Neutrophil (primary cell): ENCODE measurements around the gene IL18RAP.

Experiments
- H3K27ac ChIP-seq: fragments of 200-600 bp; sonication (generic); 2 replicates; pipeline ENCODE4 v1.5.1; 2016; ENCODE audit warnings: mild to moderate bottlenecking, moderate library complexity
- H3K27me3 ChIP-seq: fragments of 200-600 bp; sonication (generic); 2 replicates; pipeline ENCODE4 v1.6.0; 2016; ENCODE audit warnings: mild to moderate bottlenecking
- H3K36me3 ChIP-seq: fragments of 200-600 bp; sonication (generic); 2 replicates; pipeline ENCODE4 v1.5.1; 2017
- H3K4me1 ChIP-seq, 2 experiments: fragments of 200-600 bp in 1 of 2; sonication (generic) in 1 of 2; 1 replicate in 1 of 2; 2 replicates in 1 of 2; pipeline versions ENCODE4 v1.5.1 to v1.6.1; 2013 to 2016; ENCODE audit warnings: low read depth in 1 of 2, low read length in 1 of 2, mild to moderate bottlenecking in 1 of 2, moderate library complexity in 1 of 2; ENCODE audit not compliant: control insufficient read depth in 1 of 2, insufficient read depth in 1 of 2
- H3K4me3 ChIP-seq, 2 experiments: fragments of 200-600 bp in 1 of 2; sonication (generic) in 1 of 2; 1 replicate in 1 of 2; 2 replicates in 1 of 2; pipeline ENCODE4 v1.5.1; 2013 to 2016; ENCODE audit warnings: low read depth in 1 of 2, low read length in 1 of 2, mild to moderate bottlenecking in 1 of 2, moderate library complexity in 1 of 2
- H3K9me3 ChIP-seq: fragments of 200-600 bp; sonication (generic); 2 replicates; pipeline ENCODE4 v1.5.1; 2016
- CTCF ChIP-seq: fragments of 200-600 bp; sonication (generic); IDR thresholded peaks from 2 replicates; pipeline ENCODE4 v1.5.1; 2016; ENCODE audit warnings: antibody characterized with exemption

IL18RAP gene

DNA sequence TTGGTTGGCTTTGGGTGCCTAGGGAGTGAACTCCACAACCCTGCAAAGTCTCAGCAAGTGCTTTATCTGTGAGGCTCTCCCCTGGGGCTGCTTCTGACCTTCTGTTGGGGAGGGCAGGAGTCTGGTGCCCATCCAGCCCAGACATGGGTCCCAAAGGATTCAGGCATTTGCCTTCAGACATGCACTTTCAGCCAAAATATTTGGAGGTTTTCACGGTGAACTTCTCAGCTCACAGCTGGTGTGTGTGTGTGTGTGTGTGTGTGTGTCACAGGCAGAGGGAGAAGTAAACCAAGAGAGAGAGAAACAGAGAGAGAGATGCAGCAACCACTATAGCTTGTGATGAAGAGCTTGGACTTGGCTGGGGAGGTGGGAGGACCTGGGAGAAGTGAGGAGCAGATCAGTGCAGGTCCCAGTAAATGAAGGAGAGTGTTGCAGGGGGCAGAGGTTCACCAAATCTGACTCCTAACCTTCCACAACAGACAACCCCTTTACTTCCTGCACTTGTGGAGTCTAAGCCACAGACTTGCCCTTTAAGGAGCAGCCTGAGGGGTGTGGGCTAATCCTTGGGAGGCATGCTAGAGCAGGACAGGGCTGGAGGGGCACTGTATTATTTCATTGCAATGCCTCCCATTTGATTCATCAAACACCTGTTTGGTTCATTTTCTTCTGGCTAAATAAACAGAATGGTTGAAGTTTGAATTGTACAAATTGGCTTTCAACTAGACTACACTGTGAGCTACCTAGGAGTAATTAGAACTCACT lies 64.2 kb downstream of the IL18RAP start:
- no peaks in the 10 kb centered on the region for H3K36me3 ChIP-seq
- H3K9me3 ChIP-seq, result no peaks in the 10 kb centered on the region
- peak overlapping the region; percentile 84 for H3K27ac ChIP-seq
- peak overlapping the region in 1 of 2 experiments; percentile 21 for H3K4me3 ChIP-seq
- peaks cover 60 to 64% of the 10 kb centered on the region in 2 experiments for H3K4me1 ChIP-seq
- no peaks in the 10 kb centered on the region for H3K27me3 ChIP-seq
- TF ChIP-seq CTCF, result no peak

DNA sequence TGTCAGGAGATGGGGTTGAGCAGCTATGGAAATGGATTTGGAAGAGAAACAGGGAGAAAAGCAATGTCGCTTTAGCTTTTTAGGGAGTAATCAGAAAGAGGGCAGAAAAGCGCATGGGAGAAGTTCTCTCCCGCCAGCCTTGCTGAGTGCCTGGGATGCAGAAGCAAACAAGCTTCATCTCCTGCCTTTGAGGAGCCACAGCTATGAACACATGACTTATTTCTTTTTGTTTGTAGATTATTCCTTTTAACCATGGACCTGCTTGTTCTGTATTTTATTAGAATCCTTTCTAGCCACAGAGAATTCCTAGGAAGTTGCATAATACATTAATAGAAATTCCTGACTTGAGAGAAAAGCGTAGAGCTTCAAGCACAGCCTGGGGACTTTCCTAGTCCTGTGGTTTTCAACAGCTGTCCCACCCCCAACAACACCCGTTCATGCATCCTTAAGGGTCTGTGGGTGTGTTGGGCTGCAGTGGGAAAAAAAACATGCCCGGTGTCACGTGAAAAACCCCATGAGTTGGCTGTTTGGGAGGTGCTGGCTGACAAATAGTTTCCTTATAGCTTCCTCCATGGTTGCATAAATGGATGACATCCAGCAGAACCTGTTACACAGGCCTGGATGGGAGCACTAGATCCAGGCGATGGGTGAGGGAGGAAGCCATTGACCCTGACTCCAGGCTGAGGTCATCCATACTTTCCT lies 65.0 kb downstream of the IL18RAP start:
- Histone ChIP-seq H3K27me3 (no peaks in the 10 kb centered on the region), H3K36me3 (no peaks in the 10 kb centered on the region), H3K4me1 (peaks cover 60 to 64% of the 10 kb centered on the region in 2 experiments), H3K27ac (peak overlapping the region; percentile 84), H3K4me3 (peak overlapping the region in 1 of 2 experiments; percentile 21), H3K9me3 (no peaks in the 10 kb centered on the region)
- TF ChIP-seq CTCF, result no peak

DNA sequence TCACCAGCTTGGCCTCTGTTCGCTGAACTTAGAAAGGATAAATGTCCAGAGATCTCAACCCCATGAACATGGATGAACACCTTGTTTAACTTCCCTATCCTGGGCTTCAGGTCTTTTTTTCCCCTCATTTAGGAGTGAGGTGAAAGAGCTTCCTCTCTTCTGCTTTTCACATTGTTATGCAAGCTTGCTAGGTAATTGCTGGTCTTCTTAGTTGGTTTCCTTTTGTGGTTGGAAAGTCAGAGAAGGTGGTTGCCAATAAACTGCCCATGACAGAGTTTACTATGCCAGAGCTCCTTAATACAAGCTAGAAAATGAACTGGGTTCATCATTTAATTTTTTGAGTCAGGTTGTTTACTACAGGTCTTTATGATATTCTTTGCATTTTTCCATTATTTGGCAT lies 66.7 kb downstream of the IL18RAP start:
- H3K36me3 ChIP-seq, result no peaks in the 10 kb centered on the region
- no peaks in the 10 kb centered on the region for H3K27me3 ChIP-seq
- peak overlapping the region; percentile 84 for H3K27ac ChIP-seq
- peak overlapping the region in 1 of 2 experiments; percentile 9 for H3K4me3 ChIP-seq
- H3K9me3 ChIP-seq, result no peaks in the 10 kb centered on the region
- no peak for TF ChIP-seq CTCF
- H3K4me1 ChIP-seq, result peaks cover 53 to 57% of the 10 kb centered on the region in 2 experiments

DNA sequence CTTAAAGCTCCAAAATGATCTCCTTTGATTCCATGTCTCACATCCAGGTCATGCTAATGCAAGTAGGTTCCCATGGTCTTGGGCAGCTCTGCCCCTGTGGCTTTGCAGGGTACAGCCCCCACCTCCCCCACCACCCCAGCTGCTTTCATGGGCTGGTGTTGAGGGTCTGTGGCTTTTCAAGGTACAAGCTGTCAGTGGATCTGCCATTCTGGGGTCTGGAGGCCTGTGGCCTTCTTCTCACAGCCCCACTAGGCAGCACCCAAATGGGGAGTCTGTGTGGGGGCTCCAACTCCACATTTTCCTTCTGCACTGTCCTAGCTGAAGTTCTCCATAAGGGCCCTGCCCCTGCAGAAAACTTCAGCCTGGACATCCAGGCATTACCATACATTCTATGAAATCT lies 69.0 kb downstream of the IL18RAP start:
- Histone ChIP-seq H3K36me3 (no peaks in the 10 kb centered on the region), H3K27ac (no peak overlapping the region), H3K4me1 (peaks cover 41 to 47% of the 10 kb centered on the region in 2 experiments), H3K4me3 (no peak overlapping the region), H3K27me3 (no peaks in the 10 kb centered on the region), H3K9me3 (no peaks in the 10 kb centered on the region)
- no peak for TF ChIP-seq CTCF

GRCh38 chr2:102494570-102494969 lies 71.6 kb downstream of the IL18RAP start:
- no peak for TF ChIP-seq CTCF
- H3K4me3 ChIP-seq, result no peak overlapping the region
- no peak overlapping the region for H3K27ac ChIP-seq
- no peaks in the 10 kb centered on the region for H3K9me3 ChIP-seq
- H3K4me1 ChIP-seq, result peaks cover 16 to 21% of the 10 kb centered on the region in 2 experiments
- no peaks in the 10 kb centered on the region for H3K36me3 ChIP-seq
- no peaks in the 10 kb centered on the region for H3K27me3 ChIP-seq
